Liver (tissue), 3 donors: ENCODE measurements around the gene RAB6D.
"Not testable (repeated sequence)": the region's sequence is repeated elsewhere in the genome, so short reads cannot be mapped to it uniquely, and the experiment has no call there.

Experiments
- ATF3 ChIP-seq: IDR thresholded peaks from 2 replicates; pipeline ENCODE4 v1.6.1; 2016; ENCODE audit warnings: antibody characterized with exemption
- CTCF ChIP-seq: fragments of 150-350 bp; IDR thresholded peaks from 2 replicates; pipeline ENCODE4 v1.5.1; 2017; ENCODE audit warnings: improper control_type of control experiment, low read depth, low read length; ENCODE audit not compliant: missing input control
- EGR1 ChIP-seq, 2 donors: IDR thresholded peaks; 2 replicates each; pipeline ENCODE4 v1.6.1; 2016 to 2018; ENCODE audit warnings: antibody characterized with exemption in 2 of 2, low read depth in 2 of 2
- GABPA ChIP-seq, 2 donors: IDR thresholded peaks in 1 of 2; conservative IDR thresholded peaks in 1 of 2; 2 replicates each; pipeline ENCODE4 v1.6.1; 2016; ENCODE audit warnings: antibody characterized with exemption in 2 of 2, mild to moderate bottlenecking in 1 of 2, moderate library complexity in 1 of 2
- JUND ChIP-seq, 2 donors: IDR thresholded peaks; 2 replicates each; pipeline ENCODE4 v1.6.1; 2016; ENCODE audit warnings: antibody characterized with exemption in 2 of 2
- MAX ChIP-seq: IDR thresholded peaks from 2 replicates; pipeline ENCODE4 v1.6.1; 2016; ENCODE audit warnings: antibody characterized with exemption
- NR2F2 ChIP-seq: IDR thresholded peaks from 2 replicates; pipeline ENCODE4 v1.6.1; 2016; ENCODE audit warnings: antibody characterized with exemption
- RAD21 ChIP-seq, 2 donors: IDR thresholded peaks; 2 replicates each; pipeline ENCODE4 v1.6.1; 2016; ENCODE audit warnings: antibody characterized with exemption in 2 of 2, mild to moderate bottlenecking in 2 of 2
- REST ChIP-seq: IDR thresholded peaks from 2 replicates; pipeline ENCODE4 v1.6.1; 2016; ENCODE audit warnings: antibody characterized with exemption, mild to moderate bottlenecking
- RXRA ChIP-seq, 2 donors: IDR thresholded peaks; 2 replicates each; pipeline ENCODE4 v1.6.1; 2017 to 2018; ENCODE audit warnings: antibody characterized with exemption in 2 of 2, mild to moderate bottlenecking in 1 of 2
- SP1 ChIP-seq: IDR thresholded peaks from 2 replicates; pipeline ENCODE4 v1.6.1; 2018; ENCODE audit warnings: antibody characterized with exemption, mild to moderate bottlenecking
- TAF1 ChIP-seq: conservative IDR thresholded peaks from 2 replicates; pipeline ENCODE4 v1.6.1; 2016; ENCODE audit warnings: antibody characterized with exemption, mild to moderate bottlenecking
- YY1 ChIP-seq: IDR thresholded peaks from 2 replicates; pipeline ENCODE4 v1.6.1; 2016; ENCODE audit warnings: antibody characterized with exemption, mild to moderate bottlenecking
- ZBTB33 ChIP-seq: IDR thresholded peaks from 2 replicates; pipeline ENCODE4 v1.6.1; 2016; ENCODE audit warnings: antibody characterized with exemption
- donor health status: healthy.
- donor health status: healthy.

- not testable (repeated sequence) for TF ChIP-seq CTCF; REST; JUND (IDR thresholded peaks at IDR 0.05); SP1; ATF3; MAX; TAF1; RAD21 (IDR thresholded peaks at IDR 0.05); RXRA (IDR thresholded peaks at IDR 0.05); GABPA (IDR thresholded peaks at IDR 0.05 in 1 of 2, conservative IDR thresholded peaks at IDR 0.05 in 1 of 2); NR2F2; YY1; ZBTB33; EGR1 (IDR thresholded peaks at IDR 0.05; ENCODE audit: low read depth in 2 of 2)
These were observed 36.5 kb upstream of the RAB6D start for GRCh38 chr2:131400441-131400840.
